Astrocyte of the cerebellum (primary cell): Measurements from ENCODE around the gene C11orf65.
"Not testable (repeated sequence)": the region's sequence is repeated elsewhere in the genome, so short reads cannot be mapped to it uniquely, and the experiment has no call there.

Experiments used
- DNase-seq: peaks from one replicate; pipeline ENCODE4 v3.0.0-alpha.2; 2011; ENCODE audit warnings: low read depth
- H3K4me3 ChIP-seq: 2 replicates; pipeline ENCODE4 v1.5.1; 2011; ENCODE audit warnings: mild to moderate bottlenecking, low read depth, low read length, moderate library complexity
- CTCF ChIP-seq: IDR thresholded peaks from 2 replicates; pipeline ENCODE4 v1.5.1; 2012; ENCODE audit warnings: low read length, low read depth, moderate library complexity, mild to moderate bottlenecking; ENCODE audit errors: missing control alignments
- in situ Hi-C: cut with HindIII; loops from 2 replicates; pipeline ENCODE4 v1.10.0; 2017; ENCODE audit warnings: low sequenced_read_pairs

Gene C11orf65

GRCh38 chr11:108435066-108435465, 32.3 kb downstream of the C11orf65 start:
- in situ Hi-C loops, result no loop called here
- DNase-seq, result no peak
- TF ChIP-seq CTCF, result no peak
- H3K4me3 ChIP-seq, result no peak overlapping the region

- TF ChIP-seq CTCF, result no peak
- DNase-seq, result peak; percentile 1
- no peak overlapping the region for H3K4me3 ChIP-seq
- in situ Hi-C loops, result no loop called here
Observed at GRCh38 chr11:108432783-108433182, 34.5 kb downstream of the C11orf65 start.

- in situ Hi-C loops, result no loop called here
- DNase-seq, result no peak
- no peak for TF ChIP-seq CTCF
- H3K4me3 ChIP-seq, result no peak overlapping the region
Observed at GRCh38 chr11:108431997-108432396, 35.3 kb downstream of the C11orf65 start.

- no peak for TF ChIP-seq CTCF
- no peak for DNase-seq
- no peak overlapping the region for H3K4me3 ChIP-seq
- in situ Hi-C loops, result no loop called here
Observed at GRCh38 chr11:108431370-108431769, 36.0 kb downstream of the C11orf65 start.

GRCh38 chr11:108417551-108417950, 49.8 kb downstream of the C11orf65 start:
- DNase-seq, H3K4me3 ChIP-seq, in situ Hi-C loops: not testable (repeated sequence)

- no peak overlapping the region for H3K4me3 ChIP-seq
- in situ Hi-C loops, result no loop called here
- no peak for DNase-seq
- TF ChIP-seq CTCF, result no peak
Observed at GRCh38 chr11:108414958-108415357, 52.4 kb downstream of the C11orf65 start.

- TF ChIP-seq CTCF, result no peak
- H3K4me3 ChIP-seq, result no peak overlapping the region
- no peak for DNase-seq
- in situ Hi-C loops, result no loop called here
Observed at GRCh38 chr11:108405706-108406105, 61.6 kb downstream of the C11orf65 start.
